Mesenteric fat pad (tissue), 1 donor: Measurements from ENCODE around the gene SLC16A14. TPM values are rescaled to one million over a fixed set of nuclear protein-coding genes. Genes with fewer than 3 reads are reported as not detected.

Experiments
- DNase-seq: peaks from one replicate; pipeline ENCODE4 v3.0.0-alpha.2; 2020; ENCODE audit warnings: low spot score
- total RNA-seq: library from RNA; stranded (reverse); fragmentation: NEBNext Ultra II Directional; extraction: Animal tissue kit (Norgen Biotek cat#: 25700); gene quantifications from one replicate; pipeline ENCODE4 v1.2.1, GENCODE V29; 2021
- donor health status: DM: yes; HTN: yes; CAD: no.

The SLC16A14 gene
- total RNA-seq, 1 donor from 2014 or later = 2.5 TPM

GRCh38 chr2:230042195-230042594 lies 26.5 kb downstream of the SLC16A14 start:
- DNase-seq = no peak

- no peak for DNase-seq
Observed at GRCh38 chr2:230023313-230023712, 45.4 kb downstream of the SLC16A14 start.

GRCh38 chr2:230019742-230020141 lies 49.0 kb downstream of the SLC16A14 start:
- no peak for DNase-seq

- DNase-seq = no peak
Observed at GRCh38 chr2:230018153-230018552, 50.6 kb downstream of the SLC16A14 start.

GRCh38 chr2:230016844-230017243 lies 51.9 kb downstream of the SLC16A14 start:
- DNase-seq = no peak

- DNase-seq = no peak
Observed at GRCh38 chr2:230012267-230012884, 56.3 kb downstream of the SLC16A14 start.

- no peak for DNase-seq
Observed at GRCh38 chr2:230011617-230012016, 57.1 kb downstream of the SLC16A14 start.

- DNase-seq = no peak
Observed at GRCh38 chr2:230010501-230010900, 58.2 kb downstream of the SLC16A14 start.

- DNase-seq = no peak
Observed at GRCh38 chr2:230008708-230009066, 60.0 kb downstream of the SLC16A14 start.

- peak; percentile 91 for DNase-seq
Observed at GRCh38 chr2:230007931-230008707, 60.6 kb downstream of the SLC16A14 start.

GRCh38 chr2:230000118-230000841 lies 68.4 kb downstream of the SLC16A14 start:
- peak; percentile 26 for DNase-seq

- DNase-seq = no peak
Observed at GRCh38 chr2:229997565-229997964, 71.2 kb downstream of the SLC16A14 start.

- DNase-seq = no peak
Observed at GRCh38 chr2:229996320-229996719, 72.4 kb downstream of the SLC16A14 start.

- DNase-seq = no peak
Observed at GRCh38 chr2:229993236-229993635, 75.5 kb downstream of the SLC16A14 start.

Other genes starting within 250 kb of the SLC16A14 start
- gene TRIP12, start 146.9 kb downstream of the SLC16A14 start, total RNA-seq = 259 TPM
- gene FBXO36, start 146.4 kb downstream of the SLC16A14 start, total RNA-seq = 3.0 TPM
- 24.5 TPM for gene SP110, start 151.1 kb upstream of the SLC16A14 start, total RNA-seq
- gene SP140, start 156.8 kb upstream of the SLC16A14 start, total RNA-seq = 2.6 TPM